Caco-2 (cell line): ENCODE data around the gene SCUBE1. TPM values are rescaled to one million over a fixed set of nuclear protein-coding genes. Genes with fewer than 3 reads are reported as not detected.

Source experiments
- BruUV-seq: library from RNA; stranded (reverse); fragments of 400-500 nt; replicated peaks from 2 replicates; lab custom pipeline; 2021; lab: Mats Ljungman, UMichigan
- CTCF ChIA-PET: fragments of 300-600 bp; sonication (Branson Sonifier 250); formaldehyde crosslinking; loops from one replicate; lab custom pipeline; 2022; ENCODE audit warnings: antibody characterized with exemption; lab: Charles Lee
- POLR2A ChIA-PET: fragments of 300-600 bp; sonication (Branson Sonifier 250); formaldehyde crosslinking; loops from one replicate; lab custom pipeline; 2022; ENCODE audit warnings: antibody characterized with exemption; lab: Charles Lee
- DNase-seq, 2 experiments: peaks; one replicate each; pipeline versions ENCODE4 v3.0.0 to v3.0.0-alpha.2; 2020 to 2022
- H3K27me3 ChIP-seq: replicated peaks from 2 replicates; pipeline ENCODE4 v1.6.0; 2011; ENCODE audit warnings: low read length; ENCODE audit not compliant: control insufficient read depth, insufficient read depth
- H3K36me3 ChIP-seq: 2 replicates; pipeline ENCODE4 v1.5.1; 2011; ENCODE audit warnings: low read length; ENCODE audit not compliant: control insufficient read depth, insufficient read depth
- H3K4me1 ChIP-seq: fragments of 250-450 bp; sonication (Bioruptor Pico); 2 replicates; pipeline ENCODE4 v1.5.1; 2020; ENCODE audit warnings: mild to moderate bottlenecking
- H3K4me3 ChIP-seq: 2 replicates; pipeline ENCODE4 v1.5.1; 2011; ENCODE audit warnings: low read depth, mild to moderate bottlenecking, control low read depth, low read length
- H3K9me3 ChIP-seq: fragments of 250-450 bp; sonication (Bioruptor Pico); 2 replicates; pipeline ENCODE4 v1.5.1; 2020; ENCODE audit warnings: mild to moderate bottlenecking, moderate library complexity
- H3K27ac Mint-ChIP-seq: one replicate; pipeline ENCODE4 v1.8.0; 2022; ENCODE audit warnings: mixed read lengths; ENCODE audit not compliant: unreplicated experiment
- H3K27me3 Mint-ChIP-seq: one replicate; pipeline ENCODE4 v1.8.0; 2022; ENCODE audit warnings: mixed read lengths; ENCODE audit not compliant: insufficient read depth, unreplicated experiment
- H3K36me3 Mint-ChIP-seq: one replicate; pipeline ENCODE4 v1.8.0; 2022; ENCODE audit warnings: mild to moderate bottlenecking, mixed read lengths; ENCODE audit not compliant: insufficient read depth, unreplicated experiment
- H3K4me1 Mint-ChIP-seq: one replicate; pipeline ENCODE4 v1.8.0; 2022; ENCODE audit warnings: low read depth, mixed read lengths; ENCODE audit not compliant: unreplicated experiment
- H3K4me3 Mint-ChIP-seq: one replicate; pipeline ENCODE4 v1.8.0; 2022; ENCODE audit warnings: mild to moderate bottlenecking, moderate library complexity, mixed read lengths; ENCODE audit not compliant: unreplicated experiment
- H3K9me3 Mint-ChIP-seq: one replicate; pipeline ENCODE4 v1.8.0; 2022; ENCODE audit warnings: mixed read lengths; ENCODE audit not compliant: unreplicated experiment
- intact Hi-C: fragments of 100-400 bp; cut with micrococcal nuclease; formaldehyde crosslinking; loops from one replicate; pipeline ENCODE4 v1.10.0; 2022; ENCODE audit not compliant: unreplicated experiment
- total RNA-seq: library from RNA; stranded (reverse); gene quantifications from 2 replicates; pipeline ENCODE4 v1.2.3, GENCODE V29; 2022
- TF ChIP-seq, protein P1 (sequence below), 2 experiments: fragments of 200-600 bp in 1 of 2; IDR thresholded peaks; 1 replicate in 1 of 2; 2 replicates in 1 of 2; pipeline versions ENCODE4 v1.5.1 to v1.8.0; 2011 to 2022; ENCODE audit warnings: antibody characterized with exemption in 1 of 2, control low read depth in 1 of 2, inconsistent platforms in 1 of 2, low read depth in 1 of 2, low read length in 1 of 2, mild to moderate bottlenecking in 1 of 2, moderate library complexity in 1 of 2; ENCODE audit not compliant: insufficient read depth in 1 of 2, severe bottlenecking in 1 of 2, unreplicated experiment in 1 of 2

The SCUBE1 gene
- total RNA-seq, 1 experiment from 2014 or later = not detected

DNA sequence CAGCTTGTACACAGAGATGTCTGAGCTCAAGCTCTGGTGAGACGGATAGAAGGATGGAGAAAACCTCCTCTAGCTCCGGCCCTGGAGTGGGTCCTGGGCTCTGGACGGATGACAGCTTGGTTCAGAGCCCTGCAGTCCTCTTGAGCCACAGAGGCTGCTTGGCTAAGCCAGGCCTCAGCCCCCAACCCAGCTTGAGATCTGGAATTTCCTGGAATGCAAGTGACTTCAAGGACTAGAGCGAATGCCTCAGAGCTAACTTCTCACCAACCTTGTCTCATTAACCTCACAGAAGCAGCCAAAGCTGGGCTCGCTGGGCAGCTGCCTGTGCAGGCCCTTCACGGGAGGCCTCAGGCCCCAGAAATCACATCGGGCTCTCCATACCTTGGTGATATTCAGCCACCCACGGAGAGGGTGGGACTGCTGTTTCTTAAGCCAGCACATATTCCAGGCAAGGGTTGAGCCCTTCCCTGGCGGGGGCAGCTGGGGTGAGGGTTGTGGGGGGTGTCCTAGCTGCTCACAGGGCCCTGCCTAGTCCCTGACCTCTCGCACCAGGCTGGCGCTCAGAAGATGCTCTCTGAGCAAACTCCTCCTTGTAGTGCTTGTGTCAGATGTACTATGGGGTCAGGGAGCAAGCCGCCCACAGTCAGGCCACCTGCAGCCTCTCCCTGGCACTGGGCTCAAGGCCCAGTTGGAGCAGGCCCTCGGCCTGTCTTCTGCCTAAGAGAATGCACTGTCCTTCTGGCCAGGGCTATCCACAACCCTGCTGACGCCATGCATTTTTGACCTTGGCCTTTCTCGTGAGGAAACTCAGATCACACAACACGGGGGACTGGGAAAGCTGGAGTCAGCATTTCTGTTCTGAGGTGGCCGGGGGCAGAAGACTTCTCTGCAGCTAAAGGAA is 82.6 kb downstream of the SCUBE1 start:
- no peak overlapping the region for H3K4me3 Mint-ChIP-seq
- intact Hi-C loops = no loop called here
- TF ChIP-seq, protein P1, sequence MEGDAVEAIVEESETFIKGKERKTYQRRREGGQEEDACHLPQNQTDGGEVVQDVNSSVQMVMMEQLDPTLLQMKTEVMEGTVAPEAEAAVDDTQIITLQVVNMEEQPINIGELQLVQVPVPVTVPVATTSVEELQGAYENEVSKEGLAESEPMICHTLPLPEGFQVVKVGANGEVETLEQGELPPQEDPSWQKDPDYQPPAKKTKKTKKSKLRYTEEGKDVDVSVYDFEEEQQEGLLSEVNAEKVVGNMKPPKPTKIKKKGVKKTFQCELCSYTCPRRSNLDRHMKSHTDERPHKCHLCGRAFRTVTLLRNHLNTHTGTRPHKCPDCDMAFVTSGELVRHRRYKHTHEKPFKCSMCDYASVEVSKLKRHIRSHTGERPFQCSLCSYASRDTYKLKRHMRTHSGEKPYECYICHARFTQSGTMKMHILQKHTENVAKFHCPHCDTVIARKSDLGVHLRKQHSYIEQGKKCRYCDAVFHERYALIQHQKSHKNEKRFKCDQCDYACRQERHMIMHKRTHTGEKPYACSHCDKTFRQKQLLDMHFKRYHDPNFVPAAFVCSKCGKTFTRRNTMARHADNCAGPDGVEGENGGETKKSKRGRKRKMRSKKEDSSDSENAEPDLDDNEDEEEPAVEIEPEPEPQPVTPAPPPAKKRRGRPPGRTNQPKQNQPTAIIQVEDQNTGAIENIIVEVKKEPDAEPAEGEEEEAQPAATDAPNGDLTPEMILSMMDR (IDR thresholded peaks at IDR 0.05; ENCODE audit: insufficient read depth in 1 of 2, low read depth in 1 of 2, low read length in 1 of 2, severe bottlenecking in 1 of 2, unreplicated experiment in 1 of 2) = no peak
- peaks cover 21% of the 10 kb centered on the region for H3K4me1 Mint-ChIP-seq
- Histone ChIP-seq H3K4me3 (no peak overlapping the region), H3K36me3 (no peaks in the 10 kb centered on the region), H3K27me3 (no peaks in the 10 kb centered on the region), H3K4me1 (peaks cover 17% of the 10 kb centered on the region), H3K9me3 (no peaks in the 10 kb centered on the region)
- H3K9me3 Mint-ChIP-seq = no peaks in the 10 kb centered on the region
- no peaks in the 10 kb centered on the region for H3K36me3 Mint-ChIP-seq
- ChIA-PET POLR2A (no interaction called here), CTCF (interaction anchor here (0.6 to 1.3 kb wide), 3 partner anchors 28 to 126 kb away, joined by 3 read pairs; no protein-coding TSS in a partner anchor)
- H3K27ac Mint-ChIP-seq = no peak overlapping the region
- DNase-seq = no peak
- BruUV-seq = no TSS peak
- H3K27me3 Mint-ChIP-seq = peaks cover 9% of the 10 kb centered on the region

DNA sequence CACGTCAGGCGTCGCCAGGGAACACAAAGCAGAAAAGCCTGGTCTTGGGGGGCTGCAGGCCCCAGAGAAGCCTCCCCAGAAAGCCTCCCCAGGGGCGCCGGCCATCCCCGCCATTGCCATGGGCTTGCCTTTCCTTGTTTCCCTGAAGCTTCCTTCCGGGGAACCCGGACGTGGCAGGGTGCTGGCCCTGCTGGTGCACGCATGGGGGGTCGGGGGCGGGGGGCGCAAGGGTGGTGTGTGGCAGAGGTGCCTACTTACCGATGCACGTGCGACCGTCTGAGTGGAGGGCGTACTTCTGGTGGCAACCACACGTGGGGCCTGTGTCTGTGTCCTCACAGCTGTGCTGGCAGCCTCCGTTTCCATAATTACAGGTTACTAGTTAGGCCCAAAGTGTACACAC is 85.2 kb downstream of the SCUBE1 start:
- POLR2A ChIA-PET = no interaction called here
- CTCF ChIA-PET = interaction anchor here (0.6 kb wide), 1 partner anchor 45 kb away, joined by 3 read pairs; no protein-coding TSS in a partner anchor
- Mint-ChIP-seq H3K27ac (no peak overlapping the region), H3K27me3 (peaks cover 6% of the 10 kb centered on the region), H3K4me1 (peaks cover 6% of the 10 kb centered on the region), H3K36me3 (no peaks in the 10 kb centered on the region), H3K9me3 (no peaks in the 10 kb centered on the region), H3K4me3 (no peak overlapping the region)
- BruUV-seq = no TSS peak
- Histone ChIP-seq H3K4me1 (peaks cover 7% of the 10 kb centered on the region), H3K4me3 (no peak overlapping the region), H3K27me3 (no peaks in the 10 kb centered on the region; the same call in 1 of the 2 replicates), H3K9me3 (no peaks in the 10 kb centered on the region), H3K36me3 (no peaks in the 10 kb centered on the region)
- intact Hi-C loops = no loop called here
- TF ChIP-seq, protein P1 (IDR thresholded peaks at IDR 0.05; ENCODE audit: insufficient read depth in 1 of 2, low read depth in 1 of 2, low read length in 1 of 2, severe bottlenecking in 1 of 2, unreplicated experiment in 1 of 2) = no peak
- DNase-seq = no peak

DNA sequence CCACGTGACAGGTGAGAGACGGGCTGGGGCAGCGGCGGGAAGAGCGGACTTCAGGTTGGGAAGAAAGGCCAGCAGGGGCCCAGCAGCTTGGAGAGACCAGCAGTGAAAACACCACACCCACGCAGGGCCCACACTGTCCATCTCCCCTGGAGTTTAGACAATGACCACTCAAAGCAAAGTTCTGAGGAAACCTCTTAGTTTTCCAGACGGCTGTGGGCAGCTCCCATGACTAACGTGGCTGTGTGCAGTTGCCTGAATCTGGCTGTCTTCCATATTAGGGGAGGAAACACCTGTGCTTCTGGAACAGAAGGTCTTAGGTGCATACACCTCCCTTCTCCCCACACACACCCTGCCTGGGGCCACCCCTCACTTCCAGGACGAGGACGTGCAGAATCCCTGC is 85.6 kb downstream of the SCUBE1 start:
- H3K27ac Mint-ChIP-seq = no peak overlapping the region

More for the DNA sequence above, 85.6 kb downstream of the SCUBE1 start:
- TF ChIP-seq, protein P1 (IDR thresholded peaks at IDR 0.05; ENCODE audit: insufficient read depth in 1 of 2, low read depth in 1 of 2, low read length in 1 of 2, severe bottlenecking in 1 of 2, unreplicated experiment in 1 of 2) = no peak
- CTCF ChIA-PET = interaction anchor here (0.6 kb wide), 1 partner anchor 46 kb away, joined by 3 read pairs; no protein-coding TSS in a partner anchor
- no peaks in the 10 kb centered on the region for H3K9me3 ChIP-seq
- H3K4me1 ChIP-seq = peaks cover 2% of the 10 kb centered on the region
- no peaks in the 10 kb centered on the region for H3K36me3 ChIP-seq
- POLR2A ChIA-PET = no interaction called here
- Mint-ChIP-seq H3K4me1 (peaks cover 2% of the 10 kb centered on the region), H3K9me3 (no peaks in the 10 kb centered on the region), H3K4me3 (no peak overlapping the region), H3K36me3 (no peaks in the 10 kb centered on the region), H3K27me3 (peaks cover 6% of the 10 kb centered on the region)
- DNase-seq = no peak
- H3K27me3 ChIP-seq = no peaks in the 10 kb centered on the region; the same call in 1 of the 2 replicates
- BruUV-seq = no TSS peak
- no peak overlapping the region for H3K4me3 ChIP-seq
- intact Hi-C loops = no loop called here
